Kidney (tissue), 14 donors: Measurements from ENCODE around the gene MLN. TPM values are rescaled to one million over a fixed set of nuclear protein-coding genes. Genes with fewer than 3 reads are reported as not detected.

ENCODE experiments used
- DNase-seq, 5 donors: peaks; one replicate each; pipeline ENCODE4 v3.0.0-alpha.2; 2013 to 2020
- FAIRE-seq: peaks from 2 replicates; lab custom pipeline; 2012; peaks lifted over from hg19 to GRCh38; lab: Jason Lieb, UNC
- H3K27ac ChIP-seq, 2 donors: one replicate each; pipeline ENCODE4 v1.7.0; 2013; ENCODE audit warnings: low read depth in 2 of 2, low read length in 2 of 2, inconsistent platforms in 1 of 2
- H3K27me3 ChIP-seq: one replicate; pipeline ENCODE4 v1.7.1; 2013; ENCODE audit warnings: low read length, inconsistent platforms; ENCODE audit not compliant: control insufficient read depth, insufficient read depth
- H3K36me3 ChIP-seq, 3 donors: one replicate each; pipeline versions ENCODE4 v1.7.0 to v1.7.1; 2013; ENCODE audit warnings: low read length in 3 of 3, control low read depth in 1 of 3, inconsistent platforms in 1 of 3; ENCODE audit not compliant: insufficient read depth in 3 of 3, control insufficient read depth in 2 of 3
- H3K4me1 ChIP-seq, 3 donors: one replicate each; pipeline versions ENCODE4 v1.7.0 to v1.7.1; 2013; ENCODE audit warnings: low read length in 3 of 3, inconsistent platforms in 1 of 3, low read depth in 1 of 3; ENCODE audit not compliant: control insufficient read depth in 2 of 3, insufficient read depth in 2 of 3
- H3K4me3 ChIP-seq, 3 donors: one replicate each; pipeline versions ENCODE4 v1.7.0 to v1.8.1; 2013; ENCODE audit warnings: low read length in 3 of 3, control low read depth in 1 of 3, inconsistent platforms in 1 of 3
- H3K9ac ChIP-seq, 3 donors: one replicate each; pipeline versions ENCODE4 v1.7.0 to v1.7.1; 2013; ENCODE audit warnings: low read length in 3 of 3, control low read depth in 1 of 3, inconsistent platforms in 1 of 3
- H3K9me3 ChIP-seq, 3 donors: one replicate each; pipeline versions ENCODE4 v1.7.0 to v1.7.1; 2013; ENCODE audit warnings: low read length in 3 of 3, control low read depth in 1 of 3, inconsistent platforms in 1 of 3; ENCODE audit not compliant: control insufficient read depth in 2 of 3, insufficient read depth in 1 of 3
- intact Hi-C: fragments of 100-400 bp; cut with DNase I; formaldehyde crosslinking; loops from one replicate; pipeline ENCODE4 v1.11.1; 2022
- polyA plus RNA-seq: library from polyadenylated mRNA; stranded (reverse); fragments of 350-450 nt; fragmentation: Illumina TruSeq; extraction: RNeasy Lipid Tissue Mini Kit (QIAGEN cat#74804); gene quantifications from one replicate; pipeline ENCODE4 v1.2.3, GENCODE V29; 2014; ENCODE audit warnings: low read depth, low replicate concordance; ENCODE audit not compliant: insufficient read depth
- total RNA-seq: library from RNA; stranded (reverse); fragmentation: NEBNext Ultra II Directional; extraction: Animal tissue kit (Norgen Biotek cat#: 25700); gene quantifications from one replicate; pipeline ENCODE4 v1.2.1, GENCODE V29; 2021
- TF ChIP-seq, protein P1 (sequence below): IDR thresholded peaks from 3 replicates; pipeline ENCODE4 v1.5.1; 2012; ENCODE audit warnings: mild to moderate bottlenecking, moderate library complexity, borderline replicate concordance; ENCODE audit not compliant: insufficient read depth; ENCODE audit errors: extremely low read depth
- donor health status: control.
- donor health status: control.
- donor health status: control.
- donor health status: control.
- donor health status: control.
- donor health status: DM: yes; HTN: yes; CAD: no.
- donor health status: Normal renal cell carcinoma (clear cell type).

Gene MLN
- total and polyA plus RNA-seq, 2 donors from 2014 or later: not detected

DNA sequence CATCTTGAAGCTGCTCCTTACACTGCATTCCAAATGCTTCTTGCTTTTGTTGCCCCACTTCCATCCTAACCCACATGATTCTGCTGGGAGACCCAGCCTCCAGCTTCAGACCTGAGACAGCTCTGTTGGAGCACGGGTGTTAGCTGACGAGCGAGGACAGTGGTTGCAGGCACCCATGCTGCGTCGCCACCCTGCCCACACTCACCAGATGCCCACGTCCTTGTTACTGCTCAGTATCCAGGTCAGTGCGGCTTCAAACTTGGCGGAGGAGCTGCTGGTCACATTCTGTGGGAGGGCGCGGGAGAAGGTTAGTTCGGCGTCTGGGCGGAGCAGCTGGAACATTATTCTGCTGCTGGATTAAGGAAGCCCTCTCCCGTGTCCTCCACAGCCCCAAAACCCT lies 23.9 kb downstream of the MLN start:
- peaks cover 21 to 85% (median 61%) of the 10 kb centered on the region in 3 donors for H3K36me3 ChIP-seq
- intact Hi-C loops: no loop called here
- no peak overlapping the region for H3K4me3 ChIP-seq
- H3K9ac ChIP-seq: no peak overlapping the region
- H3K9me3 ChIP-seq: no peaks in the 10 kb centered on the region
- H3K27me3 ChIP-seq: no peaks in the 10 kb centered on the region
- no peak overlapping the region for H3K27ac ChIP-seq
- FAIRE-seq (no peak), DNase-seq (no peak)
- TF ChIP-seq, protein P1, sequence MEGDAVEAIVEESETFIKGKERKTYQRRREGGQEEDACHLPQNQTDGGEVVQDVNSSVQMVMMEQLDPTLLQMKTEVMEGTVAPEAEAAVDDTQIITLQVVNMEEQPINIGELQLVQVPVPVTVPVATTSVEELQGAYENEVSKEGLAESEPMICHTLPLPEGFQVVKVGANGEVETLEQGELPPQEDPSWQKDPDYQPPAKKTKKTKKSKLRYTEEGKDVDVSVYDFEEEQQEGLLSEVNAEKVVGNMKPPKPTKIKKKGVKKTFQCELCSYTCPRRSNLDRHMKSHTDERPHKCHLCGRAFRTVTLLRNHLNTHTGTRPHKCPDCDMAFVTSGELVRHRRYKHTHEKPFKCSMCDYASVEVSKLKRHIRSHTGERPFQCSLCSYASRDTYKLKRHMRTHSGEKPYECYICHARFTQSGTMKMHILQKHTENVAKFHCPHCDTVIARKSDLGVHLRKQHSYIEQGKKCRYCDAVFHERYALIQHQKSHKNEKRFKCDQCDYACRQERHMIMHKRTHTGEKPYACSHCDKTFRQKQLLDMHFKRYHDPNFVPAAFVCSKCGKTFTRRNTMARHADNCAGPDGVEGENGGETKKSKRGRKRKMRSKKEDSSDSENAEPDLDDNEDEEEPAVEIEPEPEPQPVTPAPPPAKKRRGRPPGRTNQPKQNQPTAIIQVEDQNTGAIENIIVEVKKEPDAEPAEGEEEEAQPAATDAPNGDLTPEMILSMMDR: no peak
- H3K4me1 ChIP-seq: no peaks in the 10 kb centered on the region

DNA sequence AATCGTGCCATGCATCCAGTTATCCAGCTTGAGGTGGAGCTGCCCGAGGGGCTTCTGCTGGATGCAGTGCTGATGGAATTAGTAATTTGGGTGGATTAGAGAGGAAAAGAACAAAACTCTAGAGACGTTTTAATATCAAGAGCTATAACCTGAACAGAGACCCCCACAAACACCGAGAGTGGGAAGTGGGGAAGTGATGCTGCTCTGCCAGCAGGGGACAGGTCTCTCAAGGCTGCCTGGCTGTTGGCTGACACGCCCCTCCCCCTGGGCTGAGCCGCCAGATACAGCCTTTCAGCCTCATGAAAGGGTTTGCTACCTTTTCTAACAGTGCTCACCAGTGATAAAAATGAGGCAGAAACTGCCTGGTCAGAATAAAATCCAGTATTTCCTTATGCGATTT lies 24.5 kb downstream of the MLN start:
- no peaks in the 10 kb centered on the region for H3K4me1 ChIP-seq
- TF ChIP-seq, protein P1: no peak
- no peak overlapping the region for H3K9ac ChIP-seq
- H3K36me3 ChIP-seq: peaks cover 25 to 88% (median 63%) of the 10 kb centered on the region in 3 donors
- H3K9me3 ChIP-seq: no peaks in the 10 kb centered on the region
- no peaks in the 10 kb centered on the region for H3K27me3 ChIP-seq
- DNase-seq: no peak
- intact Hi-C loops: no loop called here
- H3K27ac ChIP-seq: no peak overlapping the region
- FAIRE-seq: no peak
- H3K4me3 ChIP-seq: no peak overlapping the region

DNA sequence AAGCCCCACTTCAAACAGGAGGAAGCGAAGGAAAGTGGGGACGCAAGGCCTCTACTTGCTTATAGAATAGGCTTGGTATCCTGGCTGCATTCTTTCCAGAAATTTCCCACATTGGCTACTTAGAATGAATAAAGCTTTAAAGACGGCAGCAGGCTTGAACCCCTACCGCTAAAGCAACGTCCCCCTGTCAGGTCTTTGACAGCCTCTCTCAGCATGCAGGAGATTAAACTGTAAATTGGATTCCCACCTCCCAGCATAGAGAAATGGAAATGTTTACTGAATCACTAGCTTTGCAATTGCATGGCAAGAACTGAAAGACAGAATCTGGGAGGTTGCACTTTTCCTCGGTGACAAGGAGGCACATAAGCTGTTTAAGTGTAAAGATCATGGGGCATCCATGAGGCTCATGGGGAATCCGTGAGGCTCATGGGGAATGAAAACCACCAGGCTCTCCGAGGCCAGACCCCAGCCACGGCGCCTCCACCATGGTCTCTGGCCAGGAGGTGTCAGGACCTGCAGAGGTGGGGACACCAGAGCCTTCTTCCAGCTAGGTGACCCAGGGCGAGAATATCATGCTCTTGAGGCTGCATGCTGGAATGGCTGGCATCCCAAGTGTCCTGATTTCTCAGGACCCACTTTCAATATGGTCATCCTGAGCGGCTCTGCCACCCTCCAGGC lies 25.2 kb downstream of the MLN start:
- intact Hi-C loops: no loop called here
- no peaks in the 10 kb centered on the region for H3K27me3 ChIP-seq
- DNase-seq (no peak), FAIRE-seq (no peak)
- no peak overlapping the region for H3K4me3 ChIP-seq
- H3K27ac ChIP-seq: no peak overlapping the region
- H3K36me3 ChIP-seq: peaks cover 24 to 85% (median 65%) of the 10 kb centered on the region in 3 donors
- TF ChIP-seq, protein P1: no peak
- no peak overlapping the region for H3K9ac ChIP-seq
- H3K4me1 ChIP-seq: no peaks in the 10 kb centered on the region
- H3K9me3 ChIP-seq: no peaks in the 10 kb centered on the region
